ENCODE results near the gene CADM3.

- TF ChIP-seq USF2 (IDR thresholded peaks at IDR 0.05) (no peak), SMC3 (IDR thresholded peaks at IDR 0.05) (no peak), MYC (IDR thresholded peaks at IDR 0.05; ENCODE audit: borderline replicate concordance, low read length) (no peak), RAD21 (conservative IDR thresholded peaks at IDR 0.05 in 1 of 2, IDR thresholded peaks at IDR 0.05 in 1 of 2) (no peak), CTCF (IDR thresholded peaks at IDR 0.05) (no peak), POLR2A (IDR thresholded peaks at IDR 0.05; ENCODE audit: low read length) (no peak), EP300 (IDR thresholded peaks at IDR 0.05) (no peak), MAX (IDR thresholded peaks at IDR 0.05) (no peak), E2F6 (IDR thresholded peaks at IDR 0.05; ENCODE audit: borderline replicate concordance, low read depth) (no peak), GATA3 (IDR thresholded peaks at IDR 0.05; ENCODE audit: borderline replicate concordance) (no peak), CBX2 (IDR thresholded peaks at IDR 0.05; ENCODE audit: borderline replicate concordance, low read depth) (no peak), MAZ (IDR thresholded peaks at IDR 0.05; ENCODE audit: borderline replicate concordance, low read depth, low read length) (no peak)
Measured at GRCh38 chr1:159228554-159228953, 57.1 kb downstream of the CADM3 start.

Data from A549 (cell line).